Measurements from ENCODE around the gene WT1.
"Not testable (repeated sequence)": the region's sequence is repeated elsewhere in the genome, so short reads cannot be mapped to it uniquely, and the experiment has no call there.

Gene WT1

DNA sequence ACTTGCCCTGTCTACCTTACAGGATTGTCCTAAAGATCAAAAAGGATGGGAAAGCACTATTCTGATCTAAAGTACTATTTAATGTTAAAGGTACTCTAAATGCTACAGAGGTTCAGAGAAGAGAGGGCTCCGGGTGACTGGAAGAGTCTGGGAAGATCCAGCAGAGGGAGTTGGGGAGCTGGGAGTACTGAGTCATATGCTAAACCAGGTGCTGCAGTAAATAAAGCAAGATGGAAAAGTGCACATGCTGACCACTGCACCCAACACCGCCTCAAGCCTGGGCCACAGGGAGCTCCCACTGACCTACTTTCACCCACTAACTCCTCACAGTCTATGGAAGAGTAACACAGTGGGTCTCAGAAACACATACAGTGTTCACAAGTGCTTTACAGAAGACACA, 49.3 kb downstream of the WT1 start:
- DNase-seq, result no peak

- DNase-seq, result no peak
Observed at GRCh38 chr11:32382339-32383049, 52.8 kb downstream of the WT1 start.

DNA sequence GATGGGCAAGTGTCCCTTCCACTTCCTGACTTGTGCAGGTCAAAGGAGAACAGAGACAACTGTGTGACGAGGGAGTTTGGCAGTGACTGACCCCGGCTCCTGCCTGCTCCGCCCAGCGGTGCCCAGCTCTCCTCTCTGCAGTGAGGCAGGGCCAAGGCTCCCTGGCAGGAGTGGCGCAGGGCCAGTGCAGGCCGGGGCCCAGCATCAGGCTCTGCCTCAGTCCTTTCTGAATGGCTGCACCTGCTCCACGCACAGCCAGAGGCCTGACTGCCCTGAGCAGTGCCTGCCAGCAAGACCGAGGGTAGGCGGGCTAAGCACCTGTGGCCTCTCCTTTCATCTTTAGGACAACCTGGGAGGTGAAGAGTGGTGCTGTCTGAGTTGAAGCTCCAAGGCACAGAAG, 54.2 kb downstream of the WT1 start:
- no peak for DNase-seq

DNA sequence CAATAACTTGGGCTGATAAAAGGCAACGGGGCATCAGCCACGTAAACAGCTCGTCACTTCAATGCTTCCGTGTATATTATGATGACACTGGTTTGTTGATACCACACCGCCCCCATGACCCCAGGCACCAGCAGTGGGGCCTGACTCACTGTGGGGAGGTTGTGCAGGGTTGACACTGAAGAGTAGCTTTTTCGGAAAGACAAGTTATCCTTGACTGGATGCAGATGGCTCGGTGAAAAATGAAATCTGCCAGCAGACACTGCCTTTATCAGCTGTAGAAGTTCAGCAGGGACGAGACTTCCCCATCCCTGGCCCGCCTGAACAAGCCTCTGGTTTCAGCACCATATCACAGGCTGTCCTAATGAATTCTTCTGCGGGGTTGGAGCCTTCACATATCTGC, 55.6 kb downstream of the WT1 start:
- DNase-seq, result no peak

GRCh38 chr11:32375826-32376225, 59.5 kb downstream of the WT1 start:
- no peak for DNase-seq

GRCh38 chr11:32374261-32374711, 61.1 kb downstream of the WT1 start:
- peak; percentile 75 for DNase-seq

DNA sequence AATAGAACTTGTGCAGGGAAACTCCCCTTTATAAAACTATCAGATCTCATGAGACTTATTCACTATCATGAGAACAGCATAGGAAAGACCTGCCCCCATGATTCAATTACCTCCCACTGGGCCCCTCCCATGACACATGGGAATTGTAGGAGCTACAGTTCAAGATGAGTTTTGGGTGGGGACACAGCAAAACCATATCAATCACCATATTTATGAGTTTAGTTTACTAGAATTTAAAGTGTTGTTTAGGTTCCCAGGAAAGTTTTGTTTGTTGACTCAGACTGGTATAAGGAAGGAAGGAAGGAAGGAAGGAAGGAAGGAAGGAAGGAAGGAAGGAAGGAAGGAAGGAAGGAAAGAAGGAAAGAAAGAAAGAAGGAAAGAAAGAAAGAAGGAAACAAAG, 65.4 kb downstream of the WT1 start:
- not testable (repeated sequence) for DNase-seq

- DNase-seq, result no peak
Observed at GRCh38 chr11:32366666-32367065, 68.7 kb downstream of the WT1 start.

DNA sequence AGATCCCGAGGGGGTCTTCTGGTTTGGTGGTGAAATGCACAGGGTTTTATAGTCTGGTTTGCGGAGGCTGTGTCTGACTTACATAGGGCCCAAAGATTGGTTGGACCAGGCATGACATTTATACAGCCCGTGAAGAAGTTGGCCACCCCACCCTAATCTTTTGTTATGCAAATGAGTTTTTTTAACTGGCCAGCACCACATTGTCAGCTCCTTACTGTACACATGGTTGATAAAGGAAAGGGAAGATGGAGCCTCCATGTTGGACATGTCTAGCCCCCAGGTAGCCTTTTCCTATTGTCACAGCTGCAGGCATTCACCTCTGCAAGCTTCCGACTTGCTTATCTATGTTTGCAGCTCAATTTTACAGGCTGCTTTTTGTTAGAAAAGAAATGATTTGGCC, 70.1 kb downstream of the WT1 start:
- DNase-seq, result no peak

DNA sequence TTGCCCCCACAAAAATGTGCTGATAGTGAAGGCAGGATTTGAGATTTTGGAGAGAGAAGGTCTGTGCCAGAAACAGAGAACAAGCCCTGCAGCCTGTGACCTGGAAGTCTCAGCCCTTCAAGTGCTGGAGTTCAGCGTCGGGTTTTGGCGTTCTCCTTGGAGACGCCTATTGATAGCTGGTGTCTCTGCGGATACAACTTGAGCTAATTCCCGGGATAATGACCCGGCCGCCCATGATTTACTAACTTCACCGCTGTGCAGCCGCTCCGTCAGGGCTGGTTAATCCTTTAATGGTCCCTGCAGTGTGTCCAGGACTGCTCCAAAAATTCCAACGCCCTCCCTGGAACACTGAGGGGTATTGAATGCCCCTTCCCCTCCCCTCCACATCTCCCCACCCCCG, 76.6 kb downstream of the WT1 start:
- no peak for DNase-seq

GRCh38 chr11:32353884-32354283, 81.5 kb downstream of the WT1 start:
- no peak for DNase-seq

- no peak for DNase-seq
Observed at GRCh38 chr11:32348502-32348901, 86.8 kb downstream of the WT1 start.

DNA sequence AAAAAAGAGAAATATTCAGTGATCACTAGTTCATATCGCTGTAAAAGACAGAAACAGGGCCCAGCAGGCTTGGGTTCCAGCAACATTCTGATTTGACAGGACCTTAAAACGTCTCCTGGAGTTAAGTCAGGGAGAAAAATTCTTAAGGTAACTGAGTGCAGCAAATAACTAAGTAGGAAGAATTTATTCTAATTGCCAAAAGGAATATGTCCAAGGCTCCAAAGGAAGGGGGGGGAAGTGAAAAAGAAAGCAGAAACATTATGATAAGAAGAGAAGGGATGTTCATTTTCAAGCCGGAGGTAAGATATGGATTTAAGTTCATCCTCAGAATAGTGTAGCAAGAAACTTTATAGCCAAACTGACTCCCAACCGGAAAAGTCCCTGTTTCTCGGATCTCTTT, 90.4 kb downstream of the WT1 start:
- no peak for DNase-seq

DNA sequence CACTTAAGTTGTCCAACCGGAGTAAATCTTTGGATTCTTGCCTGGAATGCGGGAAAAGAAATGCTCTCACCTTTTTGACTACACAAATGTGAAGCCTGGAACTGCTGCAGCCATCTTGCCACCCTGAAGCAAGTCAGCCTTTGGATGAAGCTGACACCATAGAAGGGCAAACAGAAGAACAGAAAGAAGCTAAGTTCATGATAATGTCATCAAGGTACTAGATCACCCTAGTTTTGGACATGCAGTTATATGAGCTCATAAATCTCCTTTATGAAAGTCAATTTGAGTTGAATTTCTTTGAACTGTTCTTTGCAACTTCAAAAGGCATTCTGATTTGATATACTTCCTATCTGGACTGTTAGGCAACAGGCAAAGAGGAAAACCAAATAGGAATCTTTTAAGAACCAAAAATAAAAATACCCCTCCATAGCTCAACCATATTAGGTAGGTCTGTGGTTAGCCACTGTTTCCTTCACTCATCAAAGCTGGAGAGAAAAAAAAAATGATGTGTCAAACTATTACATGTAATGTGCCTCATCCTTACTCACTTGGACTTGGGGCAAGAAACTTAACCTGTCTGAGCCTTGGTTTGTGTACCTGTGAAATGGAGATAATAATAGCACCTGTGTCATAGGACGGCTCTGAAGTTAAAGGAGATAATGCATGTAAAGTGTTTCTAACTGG, 91.9 kb downstream of the WT1 start:
- no peak for DNase-seq

- DNase-seq, result no peak
Observed at GRCh38 chr11:32341620-32342613, 93.4 kb downstream of the WT1 start.

DNA sequence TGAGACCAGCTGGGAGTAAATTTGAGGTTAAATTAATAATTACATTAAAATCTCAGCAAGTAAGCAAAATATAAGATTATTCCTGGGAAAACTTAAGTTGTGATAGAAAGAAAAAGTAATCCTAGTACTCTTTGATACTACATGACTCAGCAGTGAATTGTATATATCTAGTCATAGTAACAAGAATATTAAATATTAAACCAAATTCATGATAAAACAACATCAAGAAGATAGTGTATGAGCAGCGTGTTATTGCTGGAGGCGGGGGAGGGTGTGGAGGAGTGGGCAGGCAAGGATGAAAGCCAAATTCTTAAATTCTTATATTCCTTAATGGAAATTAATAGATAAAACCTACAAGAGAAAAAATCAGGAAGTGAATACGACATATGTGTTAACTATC, 95.2 kb downstream of the WT1 start:
- DNase-seq, result no peak
